ENCODE data around the gene MS4A3. TPM values are rescaled to one million over a fixed set of nuclear protein-coding genes. Genes with fewer than 3 reads are reported as not detected.
"Not testable (repeated sequence)": the region's sequence is repeated elsewhere in the genome, so short reads cannot be mapped to it uniquely, and the experiment has no call there.

Gene MS4A3
- not detected for total RNA-seq
- long read RNA-seq: 0 reads

DNA sequence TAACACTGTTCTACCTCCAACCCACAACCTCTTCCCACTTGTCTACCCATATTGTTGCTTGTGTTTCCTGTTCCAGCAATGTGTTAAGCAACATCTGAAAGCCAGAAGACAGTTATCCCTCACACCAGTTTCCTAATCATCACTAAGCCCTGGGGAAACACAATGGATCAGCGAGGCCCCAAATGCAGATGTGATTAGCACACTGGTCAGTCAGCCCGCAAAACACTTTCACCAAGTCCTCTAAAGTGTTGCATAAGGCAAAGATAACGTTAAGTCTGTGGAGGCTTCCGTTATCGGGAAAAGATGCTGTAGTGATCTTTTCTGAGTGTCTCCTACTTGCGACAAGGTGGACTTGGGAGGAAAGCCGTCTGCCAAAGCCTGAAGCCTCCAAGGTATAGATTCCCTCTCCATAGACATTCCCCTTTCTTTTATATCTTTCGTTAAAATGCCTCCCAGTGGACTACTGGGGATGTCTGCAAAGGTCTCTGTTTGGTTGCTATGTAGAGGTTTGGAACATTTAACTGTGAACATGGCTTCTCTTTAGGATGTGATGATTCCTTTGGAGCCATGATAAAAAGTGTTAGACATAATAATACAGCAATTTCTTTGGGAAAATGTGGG is at the start of gene MS4A3:
MS4A3 (plus strand) TSS at position 317 of the 621 bp plus-strand sequence. CDS start 4,496 bp downstream, outside the sequence.
- ATAC-seq (peak; percentile 68), DNase-seq (no peak)
- no peaks in the 10 kb centered on the region for H3K9me3 ChIP-seq
- no peaks in the 10 kb centered on the region for H3K36me3 ChIP-seq
- H3K27ac ChIP-seq: no peak within 1 kb of the TSS
- no peaks in the 10 kb centered on the region for H3K4me1 ChIP-seq
- H3K27me3 ChIP-seq: no peaks in the 10 kb centered on the region
- intact Hi-C loops (cut with DNase I): no loop called here
- no peak within 1 kb of the TSS for H3K4me3 ChIP-seq
- TF ChIP-seq CTCF (IDR thresholded peaks at IDR 0.05): no peak

DNA sequence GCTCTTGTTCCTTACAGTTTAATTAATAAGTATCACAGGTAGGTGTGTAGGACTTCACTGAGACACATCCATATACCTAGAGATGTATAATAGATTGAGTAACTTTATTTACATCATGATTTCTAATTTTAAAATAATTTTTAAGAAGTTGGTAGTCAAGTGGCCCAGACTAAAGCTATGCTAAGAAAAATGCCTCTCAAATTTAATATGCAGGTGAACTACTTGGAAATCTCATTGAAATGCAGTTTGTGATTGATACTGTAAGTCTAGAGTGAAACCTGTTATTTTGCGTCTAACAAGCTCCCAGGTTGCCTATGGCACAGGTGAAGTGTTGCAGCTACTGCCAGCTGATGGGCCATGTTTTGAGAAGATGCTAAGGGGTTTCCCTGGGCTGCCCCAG is 39.6 kb upstream of the MS4A3 start, which contains the start of gene OOSP4B:
OOSP4B (plus strand) TSS at position 301 of the 400 bp plus-strand sequence.
- TF ChIP-seq CTCF (IDR thresholded peaks at IDR 0.05): no peak
- ATAC-seq: no peak
- Histone ChIP-seq H3K27ac (no peak within 1 kb of the TSS), H3K4me1 (no peaks in the 10 kb centered on the region), H3K27me3 (no peaks in the 10 kb centered on the region), H3K9me3 (no peaks in the 10 kb centered on the region), H3K4me3 (no peak within 1 kb of the TSS), H3K36me3 (no peaks in the 10 kb centered on the region)
- DNase-seq: no peak
- intact Hi-C loops (cut with DNase I): no loop called here

DNA sequence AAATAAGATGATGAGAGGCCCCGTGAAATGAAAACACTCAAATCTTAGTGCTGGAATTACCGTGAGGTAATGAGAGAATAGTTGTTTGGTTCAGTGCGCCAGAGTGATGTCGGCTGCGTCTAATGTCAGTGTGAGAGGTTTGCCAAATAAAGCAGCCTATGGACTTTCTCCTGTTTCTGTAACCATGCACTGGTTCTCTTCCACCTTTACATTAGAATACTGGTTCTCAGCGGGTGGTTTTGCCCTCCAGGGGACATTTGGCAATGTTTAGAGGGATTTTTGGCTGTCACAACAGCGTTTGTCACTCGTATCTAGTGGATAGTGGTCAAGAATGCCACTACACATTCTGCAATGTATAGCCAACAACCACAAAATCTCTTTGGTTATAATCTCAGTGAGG is 38.4 kb upstream of the MS4A3 start:
- Histone ChIP-seq H3K4me3 (no peak overlapping the region), H3K27ac (no peak overlapping the region), H3K27me3 (no peaks in the 10 kb centered on the region), H3K9me3 (no peaks in the 10 kb centered on the region), H3K4me1 (no peaks in the 10 kb centered on the region), H3K36me3 (no peaks in the 10 kb centered on the region)
- intact Hi-C loops (cut with DNase I): no loop called here
- ATAC-seq (no peak), DNase-seq (no peak)
- TF ChIP-seq CTCF (IDR thresholded peaks at IDR 0.05): no peak

GRCh38 chr11:60020376-60020775 is 36.1 kb upstream of the MS4A3 start:
- ATAC-seq; H3K4me1 ChIP-seq; intact Hi-C loops (cut with DNase I); H3K27me3 ChIP-seq; H3K9me3 ChIP-seq; H3K36me3 ChIP-seq; H3K4me3 ChIP-seq; H3K27ac ChIP-seq; DNase-seq: not testable (repeated sequence)

GRCh38 chr11:60029015-60029632 is 27.3 kb upstream of the MS4A3 start:
- Histone ChIP-seq H3K36me3 (no peaks in the 10 kb centered on the region), H3K27ac (no peak overlapping the region), H3K27me3 (no peaks in the 10 kb centered on the region), H3K9me3 (no peaks in the 10 kb centered on the region), H3K4me1 (no peaks in the 10 kb centered on the region), H3K4me3 (no peak overlapping the region)
- ATAC-seq (no peak), DNase-seq (no peak)
- intact Hi-C loops (cut with DNase I): no loop called here
- no peak for TF ChIP-seq CTCF (IDR thresholded peaks at IDR 0.05)

- no peak for ATAC-seq
- Histone ChIP-seq H3K27ac (no peak within 1 kb of the TSS), H3K4me1 (no peaks in the 10 kb centered on the region), H3K27me3 (no peaks in the 10 kb centered on the region), H3K9me3 (no peaks in the 10 kb centered on the region), H3K4me3 (no peak within 1 kb of the TSS), H3K36me3 (no peaks in the 10 kb centered on the region)
- TF ChIP-seq CTCF (IDR thresholded peaks at IDR 0.05): no peak
- DNase-seq: no peak
- intact Hi-C loops (cut with DNase I): no loop called here
These were observed 16.4 kb upstream of the MS4A3 start, which contains the start of gene OOSP2 for GRCh38 chr11:60040109-60040508. Gene OOSP2, plus strand, starts transcription at chr11:60040409. Its CDS starts 51 bp downstream, at chr11:60040460.

DNA sequence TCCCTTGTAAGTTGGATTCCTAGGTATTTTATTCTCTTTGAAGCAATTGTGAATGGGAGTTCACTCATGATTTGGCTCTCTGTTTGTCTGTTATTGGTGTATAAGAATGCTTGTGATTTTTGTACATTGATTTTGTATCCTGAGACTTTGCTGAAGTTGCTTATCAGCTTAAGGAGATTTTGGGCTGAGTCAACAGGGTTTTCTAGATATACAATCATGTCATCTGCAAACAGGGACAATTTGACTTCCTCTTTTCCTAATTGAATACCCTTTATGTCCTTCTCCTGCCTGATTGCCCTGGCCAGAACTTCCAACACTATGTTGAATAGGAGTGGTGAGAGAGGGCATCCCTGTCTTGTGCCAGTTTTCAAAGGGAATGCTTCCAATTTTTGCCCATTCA is 6.0 kb upstream of the MS4A3 start:
- intact Hi-C loops (cut with DNase I); H3K27me3 ChIP-seq; H3K4me3 ChIP-seq; H3K36me3 ChIP-seq; H3K4me1 ChIP-seq; H3K9me3 ChIP-seq; DNase-seq; H3K27ac ChIP-seq; ATAC-seq: not testable (repeated sequence)

- ATAC-seq; H3K4me3 ChIP-seq; H3K27me3 ChIP-seq; H3K36me3 ChIP-seq; H3K4me1 ChIP-seq; DNase-seq; H3K27ac ChIP-seq; H3K9me3 ChIP-seq; intact Hi-C loops (cut with DNase I): not testable (repeated sequence)
These were observed 5.6 kb upstream of the MS4A3 start for GRCh38 chr11:60050839-60051238.
